OCI-LY3 (cell line): ENCODE results near the gene TFR2.

Source experiments
- H2AFZ ChIP-seq: fragments of 200-600, 300-600 bp; shearing (Covaris generic); 2 replicates; pipeline ENCODE4 v1.6.0; 2014; ENCODE audit warnings: antibody characterized with exemption, low read depth, low read length
- H3K27ac ChIP-seq: fragments of 200-600, 300-600 bp; sonication (generic); 2 replicates; pipeline ENCODE4 v1.5.1; 2014; ENCODE audit warnings: mild to moderate bottlenecking, low read length, moderate library complexity, mixed read lengths
- H3K27me3 ChIP-seq: fragments of 200-600, 300-600 bp; sonication (generic); 2 replicates; pipeline ENCODE4 v1.6.1; 2014; ENCODE audit warnings: low read depth, low read length, mixed read lengths
- H3K36me3 ChIP-seq: fragments of 200-600, 300-600 bp; sonication (generic); replicated peaks from 2 replicates; pipeline ENCODE3; 2014; ENCODE audit warnings: low read depth, low read length, mixed read lengths
- H3K4me1 ChIP-seq: fragments of 300-600, 200-600 bp; sonication (generic); 2 replicates; pipeline ENCODE4 v1.6.1; 2014; ENCODE audit warnings: low read length, mixed read lengths
- H3K4me2 ChIP-seq: fragments of 200-600, 300-600 bp; sonication (generic); 2 replicates; pipeline ENCODE4 v1.6.1; 2014; ENCODE audit warnings: low read length, mixed read lengths
- H3K4me3 ChIP-seq: fragments of 300-600, 200-600 bp; sonication (generic); 2 replicates; pipeline ENCODE4 v1.5.1; 2014; ENCODE audit warnings: antibody characterized with exemption, mild to moderate bottlenecking, low read length, moderate library complexity
- H3K79me2 ChIP-seq: fragments of 300-600, 200-600 bp; shearing (Covaris generic); 2 replicates; pipeline ENCODE4 v1.6.1; 2014; ENCODE audit warnings: mild to moderate bottlenecking, low read length, mixed read lengths
- H3K9ac ChIP-seq: fragments of 300-600, 200-600 bp; shearing (Covaris generic); 2 replicates; pipeline ENCODE4 v1.6.0; 2014; ENCODE audit warnings: mild to moderate bottlenecking, low read length, moderate library complexity
- H3K9me3 ChIP-seq: fragments of 200-600, 300-600 bp; shearing (Covaris generic); 2 replicates; pipeline ENCODE4 v1.6.1; 2014; ENCODE audit warnings: low read length, mixed read lengths; ENCODE audit not compliant: insufficient read depth
- H4K20me1 ChIP-seq: fragments of 200-600, 300-600 bp; sonication (generic); 2 replicates; pipeline ENCODE4 v1.6.1; 2016; ENCODE audit warnings: low read length, mixed read lengths; ENCODE audit not compliant: insufficient read depth
- CTCF ChIP-seq: fragments of 200-600, 300-600 bp; sonication (generic); IDR thresholded peaks from 2 replicates; pipeline ENCODE4 v1.5.1; 2014; ENCODE audit warnings: antibody characterized with exemption, low read length, low read depth
- EZH2phosphoT487 ChIP-seq: fragments of 200-600 bp; shearing (Covaris generic); IDR thresholded peaks from 2 replicates; pipeline ENCODE4 v1.6.1; 2018; ENCODE audit warnings: antibody characterized with exemption, mixed run types, low read depth

TFR2 gene

DNA sequence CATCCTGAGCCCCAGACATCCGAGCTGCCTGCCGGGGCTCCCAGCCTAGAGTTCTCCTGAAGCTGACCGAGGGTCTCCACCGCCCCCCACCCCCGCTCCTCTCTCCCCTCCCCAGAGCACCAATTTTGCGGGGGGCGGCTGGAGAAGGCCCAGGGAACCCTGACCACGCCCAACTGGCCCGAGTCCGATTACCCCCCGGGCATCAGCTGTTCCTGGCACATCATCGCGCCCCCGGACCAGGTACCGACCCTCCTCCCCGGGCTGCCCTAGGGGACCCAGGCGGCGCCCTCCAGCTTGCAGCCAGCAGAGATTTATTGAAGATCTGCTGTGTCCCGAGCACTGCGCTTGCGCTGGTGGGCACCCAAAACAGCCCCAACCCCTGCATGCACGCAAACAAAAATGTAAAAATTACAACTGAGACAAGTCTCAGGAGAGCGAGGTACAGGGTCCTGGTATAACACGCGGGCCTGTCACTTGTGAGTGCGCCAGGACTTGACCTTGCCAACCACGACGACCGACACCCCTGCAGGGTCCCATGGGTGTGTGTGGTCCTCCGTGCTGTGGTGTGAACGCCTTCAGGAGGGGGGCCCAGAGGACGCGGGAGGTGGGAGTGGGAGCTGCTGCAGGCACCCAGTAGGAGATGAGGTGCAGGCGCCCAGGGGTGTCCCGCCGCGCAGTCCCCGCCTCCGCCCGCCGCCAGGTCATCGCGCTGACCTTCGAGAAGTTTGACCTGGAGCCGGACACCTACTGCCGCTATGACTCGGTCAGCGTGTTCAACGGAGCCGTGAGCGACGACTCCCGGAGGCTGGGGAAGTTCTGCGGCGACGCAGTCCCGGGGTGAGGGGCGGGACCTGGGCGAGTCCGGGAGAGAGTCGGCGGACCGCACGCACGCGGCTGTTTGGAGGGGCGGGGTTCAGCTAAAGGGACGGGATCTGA lies 36.1 kb downstream of the TFR2 start:
- Histone ChIP-seq H3K4me2 (peak overlapping the region; percentile 85), H3K4me1 (peaks cover 7% of the 10 kb centered on the region; the same call in 1 of the 2 replicates), H3K27me3 (no peaks in the 10 kb centered on the region), H3K9ac (peak overlapping the region; percentile 76), H3K9me3 (no peaks in the 10 kb centered on the region), H3K4me3 (peak overlapping the region; percentile 86), H4K20me1 (no peaks in the 10 kb centered on the region), H3K27ac (no peak overlapping the region), H2AFZ (peak overlapping the region; percentile 65; the same call in 1 of the 2 replicates), H3K36me3 (no peaks in the 10 kb centered on the region), H3K79me2 (no peaks in the 10 kb centered on the region)
- TF ChIP-seq EZH2phosphoT487, result no peak
- TF ChIP-seq CTCF, result no peak

DNA sequence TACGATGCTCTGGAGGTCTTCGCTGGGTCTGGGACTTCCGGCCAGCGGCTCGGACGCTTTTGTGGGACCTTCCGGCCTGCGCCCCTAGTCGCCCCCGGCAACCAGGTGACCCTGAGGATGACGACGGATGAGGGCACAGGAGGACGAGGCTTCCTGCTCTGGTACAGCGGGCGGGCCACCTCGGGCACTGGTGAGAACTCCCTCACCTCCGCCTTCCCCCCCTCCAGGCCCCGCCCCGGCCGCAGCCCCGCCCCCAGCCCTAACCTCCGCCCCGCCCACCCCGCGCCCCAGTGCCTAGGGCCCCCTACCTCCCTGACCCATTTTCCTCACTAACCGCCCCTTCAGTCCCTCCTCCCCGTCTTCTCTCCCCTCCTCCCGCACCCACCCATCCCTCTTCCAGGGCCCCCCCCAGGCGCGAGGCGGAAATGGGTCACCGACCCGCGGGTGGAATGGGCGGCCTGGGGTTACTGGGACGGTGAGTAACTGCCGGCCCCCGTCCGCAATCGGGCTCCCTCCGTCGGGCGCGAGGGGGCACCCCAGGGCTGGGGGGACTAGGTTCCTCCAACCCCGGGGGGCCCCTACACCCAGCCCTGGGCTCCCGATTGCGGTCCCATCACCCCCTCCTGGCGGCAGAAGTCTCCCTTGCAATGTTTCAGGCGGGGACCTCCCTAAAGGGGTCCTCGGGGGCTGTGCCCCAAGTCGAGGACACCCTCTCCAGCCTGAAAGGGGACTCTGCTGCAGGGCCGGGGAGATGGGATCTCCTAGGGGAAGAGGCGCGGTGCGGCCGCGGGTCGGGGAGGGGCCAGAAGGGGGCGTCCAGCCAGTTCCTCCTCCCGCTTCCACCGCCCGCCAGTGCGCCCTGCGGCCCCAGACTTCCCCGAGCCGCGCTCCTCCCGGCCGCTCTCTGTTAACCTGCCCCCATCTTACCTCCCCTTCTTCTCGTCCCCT lies 37.0 kb downstream of the TFR2 start:
- peaks cover 7% of the 10 kb centered on the region; the same call in 1 of the 2 replicates for H3K4me1 ChIP-seq
- H3K27ac ChIP-seq, result peak overlapping the region; percentile 22
- H3K9ac ChIP-seq, result peak overlapping the region; percentile 76
- H4K20me1 ChIP-seq, result no peaks in the 10 kb centered on the region
- no peak for TF ChIP-seq EZH2phosphoT487
- TF ChIP-seq CTCF, result peak; percentile 54
- peak overlapping the region; percentile 85 for H3K4me2 ChIP-seq
- H2AFZ ChIP-seq, result peak overlapping the region; percentile 78
- no peaks in the 10 kb centered on the region for H3K27me3 ChIP-seq
- H3K36me3 ChIP-seq, result no peaks in the 10 kb centered on the region
- no peaks in the 10 kb centered on the region for H3K9me3 ChIP-seq
- no peaks in the 10 kb centered on the region for H3K79me2 ChIP-seq
- peak overlapping the region; percentile 86 for H3K4me3 ChIP-seq

GRCh38 chr7:100603726-100604027 lies 37.7 kb downstream of the TFR2 start:
- H4K20me1 ChIP-seq, result no peaks in the 10 kb centered on the region
- peak overlapping the region; percentile 55 for H3K9ac ChIP-seq
- H3K4me1 ChIP-seq, result peaks cover 7% of the 10 kb centered on the region; the same call in 1 of the 2 replicates
- peak overlapping the region; percentile 84 for H3K4me2 ChIP-seq
- no peak for TF ChIP-seq CTCF
- TF ChIP-seq EZH2phosphoT487, result no peak
- H3K27me3 ChIP-seq, result no peaks in the 10 kb centered on the region
- peak overlapping the region; percentile 78 for H2AFZ ChIP-seq
- no peaks in the 10 kb centered on the region for H3K9me3 ChIP-seq
- no peaks in the 10 kb centered on the region for H3K79me2 ChIP-seq
- peak overlapping the region; percentile 86 for H3K4me3 ChIP-seq
- no peak overlapping the region for H3K27ac ChIP-seq
- H3K36me3 ChIP-seq, result no peaks in the 10 kb centered on the region
